GM12892 (cell line): Measurements from ENCODE around the gene CELA2B.

Experiments
- POLR2A ChIP-seq: IDR thresholded peaks from 2 replicates; pipeline ENCODE4 v1.6.1; 2011; ENCODE audit warnings: low read depth, low read length, control low read depth
- POLR2AphosphoS5 ChIP-seq: IDR thresholded peaks from 2 replicates; pipeline ENCODE4 v1.6.1; 2011; ENCODE audit warnings: low read depth, low read length, control low read depth
- TAF1 ChIP-seq: IDR thresholded peaks from 2 replicates; pipeline ENCODE4 v1.6.1; 2011; ENCODE audit warnings: low read depth, mild to moderate bottlenecking, control low read depth, low read length, borderline replicate concordance

DNA sequence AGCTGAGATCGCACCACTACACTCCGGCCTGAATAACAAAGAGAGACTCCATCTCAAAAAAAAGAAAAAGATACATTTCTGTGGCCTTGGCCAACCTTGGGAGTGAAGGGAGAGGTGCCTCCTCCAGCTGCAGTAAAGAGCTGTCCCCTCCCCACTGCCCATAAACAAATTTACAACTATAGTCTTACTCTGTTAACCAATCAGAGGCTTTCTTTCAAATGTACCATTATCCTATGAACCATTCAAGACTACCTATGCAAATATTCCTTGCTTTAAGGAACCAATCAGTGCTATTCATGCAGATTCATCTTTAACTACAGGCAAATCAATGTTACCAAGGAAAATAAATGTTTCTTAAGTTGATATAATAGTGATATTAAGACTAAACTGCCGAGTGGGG, 1.0 kb downstream of the CELA2B start:
- TF ChIP-seq POLR2A (no peak), TAF1 (no peak), POLR2AphosphoS5 (no peak)
